Endometrial microvascular endothelial cells (primary cell): ENCODE results near the gene TFB2M. TPM values are rescaled to one million over a fixed set of nuclear protein-coding genes. Genes with fewer than 3 reads are reported as not detected.

Experiments used
- in situ Hi-C: cut with HindIII; loops from 2 replicates; pipeline ENCODE4 v1.10.0; 2017; ENCODE audit warnings: low sequenced_read_pairs, low pct_unique_long_range_greater_than_20kb; ENCODE audit errors: inconsistent ontology term
- total RNA-seq: library from RNA; depleted of rRNA; stranded (reverse); fragments of >200 nt; gene quantifications from one replicate; pipeline ENCODE4 v1.2.3, GENCODE V29; 2015; ENCODE audit errors: inconsistent ontology term

The TFB2M gene
- total RNA-seq, 1 donor from 2014 or later: 25.8 TPM

DNA sequence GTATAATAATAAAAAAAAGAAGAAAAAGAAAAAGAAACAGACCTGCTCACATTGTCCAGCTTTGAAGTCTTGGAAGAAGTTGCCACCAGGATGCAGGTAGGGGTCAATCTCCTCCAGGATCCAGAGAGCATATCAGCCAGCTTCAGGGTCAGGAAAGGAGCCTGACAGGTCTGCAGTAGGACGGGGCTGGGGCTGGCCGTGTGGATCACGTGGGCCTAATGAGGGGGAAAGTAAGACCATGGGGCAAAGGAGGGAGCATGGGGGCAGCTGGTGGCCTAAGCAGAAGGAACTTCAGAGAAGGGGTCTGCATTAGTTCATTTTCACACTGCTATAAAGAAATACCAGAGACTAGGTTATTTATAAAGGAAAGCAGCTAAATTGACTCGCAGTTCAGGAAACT lies 39.7 kb downstream of the TFB2M start:
- in situ Hi-C loops: no loop called here

DNA sequence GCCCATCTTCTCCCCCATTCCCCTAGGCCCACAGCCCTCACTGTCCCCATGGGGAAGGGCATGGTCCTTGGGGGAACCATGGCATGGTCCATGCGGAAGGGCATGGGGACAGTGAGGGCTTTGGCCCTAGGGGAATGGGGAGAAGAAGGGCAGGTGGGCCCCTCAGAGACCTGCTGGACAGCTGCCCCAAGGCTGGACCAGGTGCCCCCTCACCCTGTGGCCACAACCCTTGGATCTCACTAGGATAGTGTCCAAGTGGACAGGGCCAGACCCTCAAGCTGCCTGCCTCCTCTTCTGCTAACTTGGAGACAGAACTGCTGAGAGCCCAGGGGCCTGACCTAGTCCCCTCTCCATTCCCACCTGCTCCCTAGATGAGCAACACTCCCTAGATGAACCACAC lies 46.5 kb downstream of the TFB2M start:
- in situ Hi-C loops: no loop called here

DNA sequence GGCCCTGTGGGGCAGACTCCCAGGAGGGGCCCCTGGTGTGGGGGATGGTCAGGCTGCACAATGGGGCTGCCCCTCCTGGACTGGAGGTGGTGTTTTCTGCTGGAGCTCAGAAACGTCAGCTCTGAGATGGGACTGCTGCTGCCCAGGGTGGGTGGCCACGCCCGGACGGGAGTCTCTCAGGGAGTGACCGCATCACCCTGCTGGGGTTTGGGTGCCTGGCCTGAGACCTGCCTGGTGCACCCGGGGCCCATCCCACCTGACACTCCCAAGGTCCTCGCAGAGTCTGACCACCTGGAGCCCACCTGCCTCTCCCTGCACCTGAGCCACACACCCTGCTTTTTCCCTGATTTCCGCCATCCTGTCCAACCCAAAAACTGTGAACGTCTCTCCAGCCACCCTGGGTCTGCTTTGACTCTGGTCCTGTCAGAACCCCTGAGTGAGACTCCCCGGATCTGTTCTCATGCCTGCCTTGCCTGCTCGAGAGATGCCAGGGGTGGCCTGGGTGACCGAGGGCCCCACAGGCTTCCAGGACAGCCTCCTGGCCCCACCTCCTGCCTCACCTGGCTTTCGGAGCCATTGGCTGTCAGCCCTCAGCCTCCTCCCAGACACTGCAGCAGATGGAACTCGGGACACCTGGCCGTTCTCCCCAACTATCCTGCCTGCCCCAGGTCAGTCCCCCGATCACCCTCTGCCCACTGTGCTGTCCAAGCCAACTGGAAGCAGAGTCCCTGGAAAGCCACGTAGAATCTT lies 47.4 kb downstream of the TFB2M start:
- in situ Hi-C loops: no loop called here

DNA sequence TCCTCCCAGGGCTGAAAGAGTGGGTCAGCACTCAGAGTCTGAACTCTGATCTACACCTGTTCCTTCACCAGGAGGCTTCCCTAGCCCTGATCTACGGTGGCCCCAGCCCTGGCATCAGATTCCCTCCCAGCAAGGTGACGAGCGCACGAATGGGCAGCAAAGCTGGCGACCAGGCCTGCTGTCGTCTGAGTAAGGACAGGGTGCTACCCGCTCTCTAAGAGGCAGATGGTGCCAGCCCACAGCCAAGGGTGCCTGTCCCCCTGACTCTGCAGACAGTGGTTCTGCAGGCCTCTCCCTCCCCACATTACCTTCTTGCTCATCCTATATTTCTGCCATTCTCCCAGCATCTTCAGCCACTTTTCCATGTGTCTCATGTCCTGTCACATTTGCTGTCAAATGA lies 48.7 kb downstream of the TFB2M start:
- in situ Hi-C loops: no loop called here

DNA sequence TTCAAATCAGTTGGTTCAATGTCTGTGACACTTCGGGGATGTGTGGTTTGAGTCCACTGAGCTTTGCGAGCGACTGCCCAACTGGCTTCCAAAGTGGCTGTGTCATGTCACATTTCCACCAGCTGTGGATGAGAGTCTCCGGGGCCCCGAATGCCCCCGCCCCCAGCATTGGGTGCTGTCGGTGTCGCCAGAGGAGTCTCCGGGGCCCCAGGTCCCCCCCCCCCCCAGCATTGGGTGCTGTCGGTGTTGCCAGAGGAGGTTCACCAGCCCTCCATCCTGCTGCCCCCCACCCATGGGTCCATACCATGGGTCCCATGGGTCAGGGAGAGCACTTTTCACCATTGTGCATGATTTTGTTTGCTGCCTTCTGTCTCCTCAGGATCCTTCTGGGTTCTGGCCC lies 49.9 kb downstream of the TFB2M start:
- in situ Hi-C loops: no loop called here

DNA sequence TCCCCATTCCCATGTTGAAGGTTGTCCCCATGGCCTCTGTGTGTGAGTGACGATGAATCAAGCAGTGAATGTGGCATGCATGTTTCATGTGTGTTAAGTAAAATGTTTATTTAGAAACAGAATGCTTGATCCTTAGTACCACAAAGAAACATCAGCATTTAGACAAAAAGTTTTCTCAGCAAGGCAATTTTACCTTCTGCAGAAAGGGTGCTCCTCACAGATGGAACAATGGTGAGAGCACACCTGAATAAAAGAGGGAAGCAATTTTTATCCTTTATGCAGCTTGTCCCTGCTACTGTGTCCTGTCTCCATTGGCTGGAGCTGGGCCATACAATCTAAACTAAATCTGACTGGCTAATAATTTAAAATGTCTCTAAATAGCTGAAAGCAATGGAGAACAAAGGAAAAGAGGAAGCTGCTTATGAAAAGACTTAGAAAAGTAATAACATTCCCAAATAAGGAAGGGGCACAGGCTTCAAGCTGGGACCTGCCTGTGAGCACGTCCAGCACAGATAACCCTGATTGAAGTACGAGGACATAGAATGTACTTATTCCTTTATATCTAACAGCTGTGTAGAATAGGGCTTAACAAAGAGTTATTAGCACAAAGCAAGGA lies 50.6 kb downstream of the TFB2M start:
- in situ Hi-C loops: no loop called here

GRCh38 chr1:246513619-246514343 lies 52.3 kb downstream of the TFB2M start:
- in situ Hi-C loops: no loop called here

GRCh38 chr1:246513041-246513440 lies 53.0 kb downstream of the TFB2M start:
- in situ Hi-C loops: no loop called here

GRCh38 chr1:246512635-246513034 lies 53.4 kb downstream of the TFB2M start:
- in situ Hi-C loops: no loop called here

DNA sequence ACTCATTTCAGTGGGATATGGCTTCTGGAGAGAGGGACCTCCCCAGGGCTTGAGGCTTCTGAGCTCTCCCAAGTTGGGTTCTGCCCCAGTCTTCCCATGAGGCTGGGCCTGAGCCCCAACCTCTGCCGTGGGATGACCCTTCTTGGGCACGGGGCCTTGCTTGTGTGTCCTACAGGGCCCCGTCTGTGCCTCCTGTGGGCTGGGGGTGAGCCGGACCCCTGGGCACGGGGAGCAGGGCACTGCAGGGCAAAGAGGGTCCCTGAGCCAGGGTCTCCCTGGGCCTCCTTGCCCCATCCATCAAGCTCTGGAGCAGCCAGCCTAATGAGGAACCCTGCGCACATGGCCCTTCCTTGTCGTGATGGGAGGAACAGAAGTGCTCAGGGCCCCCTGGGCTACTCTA lies 53.8 kb downstream of the TFB2M start:
- in situ Hi-C loops: no loop called here

- in situ Hi-C loops: no loop called here
Observed at GRCh38 chr1:246511203-246511602, 54.9 kb downstream of the TFB2M start.

- in situ Hi-C loops: no loop called here
Observed at GRCh38 chr1:246510147-246511030, 55.7 kb downstream of the TFB2M start.

DNA sequence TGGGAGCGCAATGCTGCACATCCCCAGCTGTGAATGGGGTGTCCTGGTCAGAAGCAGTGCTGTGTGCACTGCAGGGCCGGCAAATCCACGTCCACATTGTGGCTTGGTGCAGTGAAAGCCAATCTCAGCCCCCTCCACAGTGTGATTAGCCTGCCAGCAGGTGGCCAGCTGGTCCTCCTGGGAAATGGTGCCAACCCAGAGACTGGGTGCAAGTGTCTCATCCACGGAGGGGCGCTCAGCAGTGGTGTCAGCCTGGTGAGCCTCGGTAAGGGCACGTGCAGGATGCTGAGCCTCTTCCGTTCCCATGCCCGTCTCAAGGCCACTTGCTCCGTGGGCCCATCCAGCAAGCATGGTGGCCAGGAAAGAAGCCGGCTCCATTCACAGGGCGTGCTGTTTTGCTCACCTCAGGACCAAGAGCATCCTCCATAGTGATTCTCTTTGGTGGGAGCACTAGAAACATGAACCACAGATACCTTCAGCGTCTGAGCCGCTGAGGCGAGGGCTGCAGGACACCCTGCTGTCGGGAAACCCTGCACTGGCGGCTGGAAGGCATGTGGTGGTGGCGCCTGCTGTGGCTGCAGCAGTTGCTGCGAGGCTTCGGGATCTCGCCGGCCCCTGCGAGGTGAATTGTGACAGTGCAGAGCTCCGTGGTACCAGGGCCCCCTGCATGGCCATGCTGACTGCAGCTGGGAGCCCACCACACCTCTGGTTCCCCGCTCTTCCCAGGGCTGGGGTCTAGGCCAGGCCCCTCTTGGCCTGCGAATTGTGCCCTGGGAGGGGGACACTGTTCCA lies 57.0 kb downstream of the TFB2M start:
- in situ Hi-C loops: no loop called here

GRCh38 chr1:246506674-246507481 lies 59.2 kb downstream of the TFB2M start, which contains the start of gene SMYD3:
SMYD3 (minus strand) TSS chr1:246507279.
- in situ Hi-C loops: no loop called here

DNA sequence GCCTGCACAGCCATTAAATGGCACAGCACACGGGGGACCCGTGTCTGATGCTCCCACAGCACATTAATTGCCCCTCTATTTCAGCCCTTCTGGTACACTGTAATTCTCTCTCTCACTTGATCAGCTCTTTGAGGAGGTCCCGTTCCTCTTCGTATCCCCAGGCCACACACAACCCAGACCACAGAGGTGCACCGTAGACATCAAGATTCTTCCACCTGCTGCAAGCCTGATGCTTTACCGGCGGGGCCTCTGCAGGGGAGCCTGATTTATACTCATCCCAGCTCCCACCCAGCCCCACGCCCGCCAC lies 59.7 kb downstream of the TFB2M start:
- in situ Hi-C loops: no loop called here

DNA sequence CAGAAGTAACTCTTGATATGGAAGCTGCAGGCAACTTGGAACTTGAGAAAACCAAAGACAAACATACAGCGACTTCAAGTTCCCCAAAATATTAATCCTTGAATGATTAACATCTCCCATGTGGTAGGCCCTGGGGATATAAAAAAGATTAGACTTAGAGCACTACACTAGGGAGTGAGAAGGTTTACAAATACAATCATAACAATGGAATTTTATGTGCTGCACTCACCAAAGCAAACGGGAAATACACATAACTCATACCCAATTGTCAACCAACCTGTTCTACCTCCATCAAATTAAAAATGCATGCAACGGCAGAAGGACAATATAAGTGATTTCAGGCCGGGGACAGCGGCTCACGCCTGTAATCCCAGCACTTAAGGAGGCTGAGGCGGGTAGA lies 62.7 kb downstream of the TFB2M start:
- in situ Hi-C loops: no loop called here

DNA sequence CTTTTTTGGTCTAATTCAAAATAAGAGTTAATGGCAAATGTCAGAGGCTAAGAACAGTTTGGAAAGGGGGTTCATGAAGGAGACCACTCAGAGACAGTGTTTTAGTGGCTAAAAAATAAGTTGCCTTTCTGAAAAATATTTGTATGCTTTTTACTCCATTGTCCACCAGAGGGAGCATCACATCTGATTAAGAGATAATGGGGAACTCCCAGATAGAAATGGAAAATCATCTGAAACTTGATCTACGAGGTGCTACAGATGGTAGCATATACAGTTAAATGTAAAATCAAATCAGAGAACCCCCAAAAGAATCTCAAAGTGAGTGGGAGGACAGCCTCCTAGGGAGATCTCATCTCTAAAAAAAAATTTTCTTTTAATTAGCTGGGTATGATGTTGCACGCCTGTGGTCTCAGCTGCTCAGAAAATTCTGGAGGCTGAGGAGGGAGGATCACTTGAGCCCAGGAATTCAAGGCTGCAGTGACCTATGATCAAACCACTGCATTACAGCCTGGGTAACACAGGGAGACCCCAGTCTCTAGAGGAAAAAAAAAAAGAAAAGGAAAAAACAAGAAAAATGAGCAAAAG lies 68.6 kb downstream of the TFB2M start:
- in situ Hi-C loops: no loop called here
